Midbrain (tissue), 1 donor: ENCODE results near the gene ANKRD42.

Experiments
- DNase-seq: peaks from one replicate; lab custom pipeline; 2025; lab: John Stamatoyannopoulos, UW

The ANKRD42 gene

DNA sequence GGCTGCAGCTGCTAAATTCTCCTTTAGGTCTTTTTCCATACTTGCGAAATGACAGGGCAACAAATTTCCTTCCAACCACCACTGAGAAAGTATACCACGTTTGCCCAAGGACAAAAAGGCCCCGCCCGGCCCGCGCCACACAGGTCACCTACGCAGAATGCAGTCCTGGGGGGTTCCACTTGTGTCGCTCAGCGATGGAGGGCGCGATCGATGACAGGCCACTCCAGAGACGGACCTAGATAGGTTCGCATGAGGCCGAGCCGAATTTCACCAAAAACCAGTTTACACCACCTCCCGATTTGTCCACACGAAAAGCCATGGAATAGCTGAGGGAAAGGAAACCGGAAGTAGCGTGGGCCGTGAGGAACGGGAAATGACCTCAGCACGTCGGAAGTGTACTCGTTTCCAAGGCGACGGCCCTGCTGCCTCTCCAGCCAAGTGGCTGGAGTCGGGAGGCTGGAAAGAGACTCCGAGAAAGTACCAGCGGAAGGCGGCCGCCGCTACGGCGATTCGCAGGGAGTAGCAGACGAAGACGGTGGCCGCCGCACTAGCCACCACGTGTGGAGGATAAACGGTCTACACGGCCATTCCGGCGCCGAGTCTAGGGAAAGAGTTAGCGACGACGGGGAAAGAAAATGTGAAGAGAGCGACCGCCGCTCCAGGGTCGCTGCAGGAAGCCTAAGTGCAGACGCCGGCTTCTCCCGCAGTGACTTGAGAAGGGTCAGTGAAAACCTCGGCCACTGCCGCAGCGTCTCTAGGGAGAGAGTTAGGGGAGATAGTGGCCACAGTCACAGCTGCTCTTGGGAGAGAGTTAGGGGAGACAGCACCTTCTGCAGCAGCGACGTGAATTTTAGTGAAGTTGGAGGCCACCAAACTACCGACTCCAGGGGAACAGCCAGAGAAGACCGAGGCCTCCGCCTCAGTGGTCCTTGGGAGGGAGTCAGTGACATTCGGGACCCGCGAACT lies at the start of gene ANKRD42:
Gene ANKRD42, plus strand, starts transcription at position 398 of the 966 bp plus-strand sequence. CDS start 959 bp downstream, outside the sequence.
- DNase-seq: peak; percentile 96

- no peak for DNase-seq
Observed at GRCh38 chr11:83147895-83148294, 45.6 kb upstream of the ANKRD42 start.

DNA sequence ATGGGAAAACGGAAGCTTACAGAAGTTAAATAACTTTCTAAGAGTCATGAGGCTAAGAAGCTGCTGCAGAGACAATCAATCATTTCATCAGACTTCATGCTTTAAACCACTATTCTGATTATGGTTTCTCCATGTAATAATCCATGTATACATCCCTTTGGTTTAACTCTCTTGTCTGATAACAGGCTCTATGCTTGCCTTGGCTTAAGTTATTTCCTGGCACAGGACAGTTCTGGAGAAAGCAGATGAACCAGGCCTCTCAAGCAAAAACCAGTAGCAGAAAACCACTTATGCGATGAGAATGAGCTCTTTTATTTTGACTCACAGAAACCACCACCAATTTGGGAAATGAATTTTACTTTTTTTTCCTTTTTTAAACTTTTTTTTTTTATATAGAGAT lies 43.1 kb upstream of the ANKRD42 start:
- DNase-seq: no peak

- DNase-seq: no peak
Observed at GRCh38 chr11:83151274-83151977, 42.1 kb upstream of the ANKRD42 start.

DNA sequence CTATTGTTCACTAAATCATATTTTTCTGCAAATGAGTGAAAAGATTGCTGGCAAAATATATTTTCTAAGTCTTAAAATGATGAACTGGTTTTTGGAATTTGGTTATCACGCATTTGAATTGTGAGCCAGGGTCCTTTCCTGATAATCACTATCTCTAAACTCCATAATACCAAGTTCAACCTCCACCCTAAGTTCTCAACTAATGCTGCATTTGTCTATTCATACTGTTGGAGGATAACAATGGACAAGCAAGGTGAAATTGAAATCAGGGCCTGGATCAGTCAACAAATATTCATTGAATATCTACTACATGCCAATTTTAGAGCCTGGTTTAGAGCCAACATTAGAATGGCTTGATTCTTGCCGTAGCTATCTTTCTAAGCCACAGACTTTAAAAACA lies 41.2 kb upstream of the ANKRD42 start:
- no peak for DNase-seq

DNA sequence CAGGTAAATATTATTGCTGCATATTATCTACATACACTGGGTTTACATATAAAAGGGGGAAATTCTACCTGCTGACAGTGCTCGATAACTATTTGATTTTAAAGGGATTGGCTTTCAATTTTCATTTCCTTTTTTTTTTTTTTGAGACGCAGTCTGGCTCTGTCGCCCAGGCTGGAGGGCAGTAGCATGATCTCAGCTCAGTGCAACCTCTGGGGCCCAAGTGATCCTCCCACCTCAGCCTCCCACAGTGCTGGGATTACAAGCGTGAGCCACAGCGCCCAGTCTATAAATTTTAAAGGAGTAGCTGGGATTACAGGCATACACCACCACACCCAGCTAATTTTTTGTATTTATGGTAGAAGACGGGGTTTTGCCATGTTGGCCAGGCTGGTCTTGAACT lies 39.7 kb upstream of the ANKRD42 start:
- no peak for DNase-seq

GRCh38 chr11:83156144-83156995 lies 37.1 kb upstream of the ANKRD42 start:
- peak; percentile 100 for DNase-seq

- DNase-seq: no peak
Observed at GRCh38 chr11:83156996-83157593, 36.4 kb upstream of the ANKRD42 start, which contains the start of gene PCF11. PCF11 (plus strand) TSS chr11:83157131; CDS start chr11:83157440, 309 bp downstream.

GRCh38 chr11:83157594-83158356 lies 35.7 kb upstream of the ANKRD42 start:
- peak; percentile 76 for DNase-seq

GRCh38 chr11:83158357-83158786 lies 35.1 kb upstream of the ANKRD42 start:
- no peak for DNase-seq

DNA sequence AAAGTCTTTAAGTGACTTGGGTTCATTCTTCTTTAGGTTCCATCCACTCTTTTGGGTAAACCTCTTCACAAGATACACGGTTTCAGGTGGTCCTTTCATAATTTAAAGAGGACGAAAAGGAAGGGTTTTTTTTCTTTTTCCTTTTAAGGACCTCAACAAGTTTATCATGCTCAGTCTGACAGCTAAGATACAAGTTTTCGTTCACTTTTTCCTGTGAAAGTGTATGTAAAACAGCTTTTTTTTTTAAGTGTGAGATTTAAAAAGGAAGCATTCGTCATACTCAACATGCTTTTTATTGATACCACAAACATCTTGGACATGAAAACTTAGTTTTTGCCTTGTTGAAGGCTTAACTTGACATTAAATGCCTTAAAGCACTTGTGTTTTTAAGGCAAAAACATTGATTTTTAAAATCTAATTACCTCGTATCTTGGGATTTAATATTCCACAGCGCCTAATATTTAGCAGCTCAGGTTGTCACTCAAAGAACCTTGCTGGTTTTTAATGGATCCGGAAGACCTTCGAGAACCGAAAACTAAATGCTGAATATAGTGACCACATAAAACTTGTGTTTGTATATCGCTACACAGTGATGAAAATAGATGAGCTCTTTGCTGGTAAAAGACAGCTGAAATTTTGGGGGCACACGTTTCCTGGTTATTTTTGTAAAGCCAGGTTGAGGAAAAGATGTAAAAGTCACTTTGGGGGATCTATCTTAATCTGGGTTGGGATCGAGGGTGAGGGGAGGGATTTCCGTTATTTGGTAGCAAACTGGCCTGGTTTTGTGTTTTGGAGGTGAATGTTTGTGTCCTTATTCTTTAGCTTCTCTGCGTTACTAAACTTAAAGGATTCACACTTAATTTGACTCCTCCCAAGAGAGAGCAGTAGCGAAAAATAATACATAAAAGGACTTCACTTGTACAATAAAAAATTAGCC lies 34.3 kb upstream of the ANKRD42 start:
- no peak for DNase-seq

DNA sequence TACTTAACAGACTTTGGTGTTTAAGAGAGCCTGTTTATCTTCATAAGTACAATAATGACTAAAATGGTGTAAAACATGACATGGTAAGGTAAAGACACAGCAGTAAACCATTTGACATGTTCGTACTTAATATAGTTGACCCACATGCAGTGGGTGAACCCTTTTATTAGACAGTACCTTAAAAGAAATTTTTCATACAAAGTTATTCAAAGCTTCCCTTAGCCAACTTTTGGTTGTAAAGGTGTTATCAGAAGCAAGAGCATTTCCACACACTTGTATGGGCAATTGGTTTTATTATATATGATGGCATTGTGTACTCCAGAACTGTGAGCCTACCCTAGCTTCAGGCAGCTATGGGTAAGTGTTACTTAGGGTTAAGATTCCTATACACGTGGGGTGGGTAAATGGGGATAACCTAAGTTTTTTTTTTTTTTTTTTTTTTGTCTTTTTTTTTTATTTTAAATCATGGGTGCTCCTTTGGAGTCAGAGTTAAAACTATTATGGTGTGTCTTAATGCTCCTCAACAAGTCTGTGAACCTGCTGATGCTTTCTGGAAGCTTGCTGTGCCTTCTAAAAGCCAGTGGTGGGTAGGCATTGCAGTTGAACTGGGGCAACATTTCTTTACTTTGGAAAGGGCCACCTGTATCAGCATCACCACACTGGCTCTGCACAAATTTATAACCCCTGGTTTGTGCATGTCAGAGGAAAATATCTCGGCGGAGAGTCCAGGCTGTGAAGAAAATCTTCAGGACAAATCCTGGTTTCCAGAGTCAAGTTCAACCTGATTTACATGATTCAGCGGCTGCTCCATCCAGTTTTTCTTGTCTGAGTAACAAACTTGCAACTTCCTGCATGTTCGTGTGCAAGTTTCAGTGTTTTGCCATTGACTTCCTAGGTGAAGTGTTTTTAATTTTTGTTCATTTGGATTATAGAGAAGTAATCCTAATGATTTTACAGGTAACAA lies 33.3 kb upstream of the ANKRD42 start:
- no peak for DNase-seq

DNA sequence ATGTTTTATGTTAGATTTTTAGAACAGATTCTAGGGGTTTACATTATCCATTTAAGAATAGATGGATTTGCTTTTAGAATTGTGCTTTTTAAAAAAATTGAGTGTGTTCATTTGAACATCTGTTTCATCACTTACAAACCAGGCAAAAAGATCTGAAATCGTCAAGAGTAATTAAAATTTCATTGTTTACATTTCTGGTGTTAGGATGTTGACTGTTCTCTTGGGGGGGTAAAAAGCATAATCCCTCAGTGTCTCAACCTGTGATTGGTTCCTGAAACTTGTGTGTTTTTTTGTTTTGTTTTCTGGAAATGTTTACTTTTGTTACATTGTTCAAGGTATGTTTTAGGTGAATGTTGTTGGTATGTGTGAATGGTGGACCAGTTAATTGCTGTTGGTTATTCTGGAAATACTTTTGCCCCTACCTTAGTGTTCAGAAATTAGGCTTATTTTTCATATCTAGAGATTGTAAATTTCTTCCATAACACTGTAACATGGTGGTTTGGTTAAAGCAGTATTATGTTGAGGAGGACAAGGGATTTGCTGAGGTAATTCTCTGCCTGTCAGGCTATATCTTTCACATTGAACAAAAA lies 31.8 kb upstream of the ANKRD42 start:
- no peak for DNase-seq

- DNase-seq: no peak
Observed at GRCh38 chr11:83162377-83162776, 31.1 kb upstream of the ANKRD42 start.

DNA sequence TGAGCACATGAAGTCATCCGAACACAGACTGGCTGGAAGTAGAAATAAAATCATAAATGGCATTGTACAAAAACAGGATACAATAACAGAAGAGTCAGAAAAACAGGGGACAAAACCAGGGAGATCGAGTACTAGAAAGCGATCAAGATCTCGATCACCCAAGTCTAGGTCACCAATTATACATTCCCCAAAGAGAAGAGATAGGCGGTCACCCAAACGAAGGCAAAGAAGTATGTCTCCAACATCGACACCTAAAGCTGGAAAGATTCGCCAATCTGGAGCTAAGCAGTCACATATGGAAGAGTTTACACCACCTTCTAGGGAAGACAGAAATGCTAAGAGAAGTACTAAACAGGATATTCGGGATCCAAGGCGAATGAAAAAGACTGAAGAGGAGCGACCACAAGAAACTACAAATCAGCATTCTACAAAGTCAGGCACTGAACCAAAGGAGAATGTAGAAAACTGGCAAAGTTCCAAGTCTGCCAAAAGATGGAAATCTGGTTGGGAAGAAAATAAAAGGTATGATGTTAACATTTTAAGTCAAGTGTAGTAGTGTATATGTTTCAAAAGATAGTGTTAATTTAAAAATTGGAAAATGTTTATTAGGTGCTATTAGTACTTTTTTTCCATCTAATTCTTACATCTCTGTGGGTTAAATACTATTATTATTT lies 27.2 kb upstream of the ANKRD42 start:
- no peak for DNase-seq

- DNase-seq: no peak
Observed at GRCh38 chr11:83168756-83169155, 24.8 kb upstream of the ANKRD42 start.

DNA sequence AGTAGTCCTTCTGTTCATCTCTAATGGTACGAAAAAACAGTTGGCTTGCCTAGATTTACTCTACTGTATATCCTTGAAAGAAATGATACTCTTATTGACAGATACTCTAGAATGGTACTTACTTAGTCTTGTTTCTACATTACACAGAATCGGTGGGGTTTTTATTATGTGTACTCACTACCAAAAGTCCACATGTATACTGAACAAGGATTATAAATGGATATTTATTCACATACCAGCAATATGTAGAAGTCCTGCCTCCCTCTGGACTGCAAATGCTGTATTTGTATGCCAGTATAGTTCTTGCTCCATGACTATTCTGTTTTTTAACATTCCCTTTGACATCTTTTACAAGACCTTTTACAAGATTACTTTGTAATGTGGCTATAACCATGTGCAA lies 22.6 kb upstream of the ANKRD42 start:
- no peak for DNase-seq
